Subcutaneous abdominal adipose tissue (tissue), 5 donors: ENCODE results near the gene EPB41L2.

Experiments
- H3K27ac ChIP-seq: one replicate; pipeline ENCODE4 v1.7.0; 2013; ENCODE audit warnings: low read depth, mild to moderate bottlenecking, inconsistent platforms, low read length, moderate library complexity
- H3K27me3 ChIP-seq, 5 donors: one replicate each; pipeline ENCODE4 v1.7.0; 2013; ENCODE audit warnings: low read length in 5 of 5, inconsistent platforms in 1 of 5; ENCODE audit not compliant: control insufficient read depth in 5 of 5, insufficient read depth in 4 of 5
- H3K36me3 ChIP-seq, 5 donors: one replicate each; pipeline ENCODE4 v1.7.0; 2013; ENCODE audit warnings: low read length in 5 of 5; ENCODE audit not compliant: control insufficient read depth in 5 of 5, insufficient read depth in 5 of 5
- H3K4me1 ChIP-seq, 5 donors: one replicate each; pipeline ENCODE4 v1.7.0; 2013; ENCODE audit warnings: low read length in 5 of 5, mild to moderate bottlenecking in 3 of 5, moderate library complexity in 1 of 5; ENCODE audit not compliant: control insufficient read depth in 5 of 5, insufficient read depth in 5 of 5
- H3K4me3 ChIP-seq, 5 donors: one replicate each; pipeline ENCODE4 v1.7.0; 2013; ENCODE audit warnings: low read length in 5 of 5, low read depth in 1 of 5
- H3K9ac ChIP-seq, 5 donors: one replicate each; pipeline ENCODE4 v1.7.0; 2013; ENCODE audit warnings: low read length in 5 of 5, mild to moderate bottlenecking in 4 of 5, moderate library complexity in 3 of 5
- H3K9me3 ChIP-seq, 5 donors: one replicate each; pipeline ENCODE4 v1.7.0; 2013; ENCODE audit warnings: low read length in 5 of 5; ENCODE audit not compliant: control insufficient read depth in 5 of 5
- donor health status: healthy.
- donor health status: healthy.
- donor health status: healthy.
- donor health status: healthy.
- donor health status: healthy.

EPB41L2 gene

DNA sequence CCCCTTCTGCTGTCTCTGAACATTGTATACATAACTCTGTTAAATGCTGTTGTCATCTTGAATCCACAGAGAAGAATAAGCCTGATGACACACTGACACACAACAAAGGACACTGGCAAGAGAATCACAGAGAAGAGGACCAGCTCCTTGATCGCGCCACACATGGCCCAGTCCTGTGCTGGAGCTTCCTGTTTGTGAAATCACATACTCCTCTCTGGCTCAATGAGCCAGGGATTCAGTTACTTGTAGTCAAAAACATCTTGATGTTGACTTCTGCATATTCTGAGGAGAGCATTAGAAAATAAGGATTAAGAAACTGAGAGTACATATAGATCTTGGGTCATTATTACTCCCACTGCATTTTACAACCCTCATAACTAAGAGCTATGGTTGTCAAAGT is 100.1 kb downstream of the EPB41L2 start:
- Histone ChIP-seq H3K9ac (no peak overlapping the region), H3K27ac (no peak overlapping the region), H3K9me3 (no peaks in the 10 kb centered on the region), H3K36me3 (no peaks in the 10 kb centered on the region), H3K27me3 (no peaks in the 10 kb centered on the region), H3K4me3 (no peak overlapping the region), H3K4me1 (peaks cover 2 to 48% (median 42%) of the 10 kb centered on the region in 5 donors)

GRCh38 chr6:130961148-130961547 is 101.9 kb downstream of the EPB41L2 start:
- H3K36me3 ChIP-seq, result peaks cover 0 to under 1% (median 0%) of the 10 kb centered on the region in 5 donors
- no peaks in the 10 kb centered on the region for H3K9me3 ChIP-seq
- H3K27me3 ChIP-seq, result no peaks in the 10 kb centered on the region
- H3K27ac ChIP-seq, result no peak overlapping the region
- H3K4me3 ChIP-seq, result no peak overlapping the region
- H3K9ac ChIP-seq, result no peak overlapping the region
- peaks cover 2 to 30% (median 24%) of the 10 kb centered on the region in 5 donors for H3K4me1 ChIP-seq

DNA sequence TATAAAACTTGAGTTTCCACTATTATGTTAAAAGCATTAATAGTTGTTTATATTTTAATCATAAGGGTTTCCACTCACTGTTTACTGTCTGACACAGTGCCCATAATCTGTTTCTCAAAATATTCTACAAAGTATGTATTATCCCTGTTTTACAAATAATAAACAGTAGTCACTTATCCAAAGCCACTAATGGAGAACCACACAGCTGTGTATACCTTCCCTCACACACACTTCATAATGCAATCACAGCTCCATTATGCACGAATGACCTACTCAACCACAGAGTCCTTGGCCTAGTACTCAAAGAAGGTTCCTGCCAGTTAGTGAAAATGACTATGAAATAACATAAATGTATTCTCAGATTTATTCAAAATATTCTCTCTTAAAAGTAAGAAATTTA is 103.1 kb downstream of the EPB41L2 start:
- Histone ChIP-seq H3K27ac (no peak overlapping the region), H3K36me3 (peaks cover 4 to 6% (median 5%) of the 10 kb centered on the region in 5 donors), H3K4me1 (peaks cover 1 to 19% (median 13%) of the 10 kb centered on the region in 5 donors), H3K9ac (no peak overlapping the region), H3K27me3 (no peaks in the 10 kb centered on the region), H3K4me3 (no peak overlapping the region), H3K9me3 (no peaks in the 10 kb centered on the region)

- Histone ChIP-seq H3K36me3 (peaks cover 10 to 16% (median 14%) of the 10 kb centered on the region in 5 donors), H3K9ac (no peak overlapping the region), H3K4me3 (no peak overlapping the region), H3K27me3 (no peaks in the 10 kb centered on the region), H3K9me3 (no peaks in the 10 kb centered on the region), H3K4me1 (peaks cover 0 to 12% (median 8%) of the 10 kb centered on the region in 5 donors), H3K27ac (no peak overlapping the region)
These were observed 104.6 kb downstream of the EPB41L2 start for GRCh38 chr6:130958468-130958867.

GRCh38 chr6:130955755-130956154 is 107.3 kb downstream of the EPB41L2 start:
- Histone ChIP-seq H3K9ac (no peak overlapping the region), H3K4me3 (no peak overlapping the region), H3K36me3 (peaks cover 15 to 23% (median 17%) of the 10 kb centered on the region in 5 donors), H3K9me3 (no peaks in the 10 kb centered on the region), H3K4me1 (peaks cover 0 to 8% (median 0%) of the 10 kb centered on the region in 5 donors), H3K27ac (no peak overlapping the region), H3K27me3 (no peaks in the 10 kb centered on the region)

- H3K27ac ChIP-seq, result no peak overlapping the region
- H3K36me3 ChIP-seq, result peaks cover 6 to 13% (median 10%) of the 10 kb centered on the region in 5 donors
- H3K27me3 ChIP-seq, result no peaks in the 10 kb centered on the region
- no peak overlapping the region for H3K4me3 ChIP-seq
- H3K9me3 ChIP-seq, result no peaks in the 10 kb centered on the region
- H3K9ac ChIP-seq, result no peak overlapping the region
- H3K4me1 ChIP-seq, result peaks cover 0 to 16% (median 8%) of the 10 kb centered on the region in 5 donors
These were observed 113.5 kb downstream of the EPB41L2 start for GRCh38 chr6:130949553-130949952.

DNA sequence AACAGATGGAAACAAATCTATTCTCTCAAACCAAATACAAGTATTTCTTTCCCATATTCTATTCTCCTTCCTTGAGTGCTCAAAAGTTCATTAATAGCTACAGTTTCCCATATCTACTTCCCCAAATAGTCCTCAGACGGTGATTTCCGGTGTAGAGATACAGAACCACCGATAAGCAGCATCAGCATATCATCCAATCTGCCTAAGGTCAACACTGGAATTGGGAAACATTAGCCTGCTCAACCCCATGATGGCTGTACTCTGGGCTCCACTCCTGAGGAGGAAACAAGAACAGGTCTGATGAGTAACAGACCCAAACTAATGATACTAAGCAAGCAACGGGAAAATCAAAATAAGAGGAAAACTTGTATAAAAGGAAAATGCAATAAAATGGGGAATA is 115.6 kb downstream of the EPB41L2 start:
- peaks cover 0 to 7% (median 0%) of the 10 kb centered on the region in 5 donors for H3K36me3 ChIP-seq
- H3K27me3 ChIP-seq, result no peaks in the 10 kb centered on the region
- no peaks in the 10 kb centered on the region for H3K9me3 ChIP-seq
- H3K4me1 ChIP-seq, result peaks cover 0 to 19% (median 12%) of the 10 kb centered on the region in 5 donors
- H3K27ac ChIP-seq, result no peak overlapping the region
- H3K9ac ChIP-seq, result no peak overlapping the region
- no peak overlapping the region for H3K4me3 ChIP-seq

DNA sequence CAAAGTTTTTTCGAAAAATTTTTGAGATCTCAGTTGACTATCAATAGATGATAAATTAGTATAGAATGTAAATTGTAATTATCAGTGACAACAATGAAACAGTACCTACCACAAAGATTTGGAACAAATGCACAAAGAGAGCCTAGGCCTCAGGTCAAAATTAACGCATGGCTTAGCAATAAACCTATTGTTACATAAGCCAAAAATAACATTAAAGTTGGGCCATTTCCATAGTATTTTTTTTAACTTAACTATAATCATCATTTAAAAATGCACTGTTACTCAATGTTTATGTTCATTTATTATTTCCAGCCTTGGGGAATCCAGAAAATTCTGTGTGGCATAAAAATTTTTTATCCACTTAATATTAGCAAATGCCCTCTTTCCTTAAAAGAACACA is 117.0 kb downstream of the EPB41L2 start:
- H3K27ac ChIP-seq, result no peak overlapping the region
- no peaks in the 10 kb centered on the region for H3K9me3 ChIP-seq
- H3K27me3 ChIP-seq, result no peaks in the 10 kb centered on the region
- H3K9ac ChIP-seq, result no peak overlapping the region
- H3K36me3 ChIP-seq, result no peaks in the 10 kb centered on the region
- H3K4me3 ChIP-seq, result no peak overlapping the region
- H3K4me1 ChIP-seq, result peaks cover 0 to 19% (median 12%) of the 10 kb centered on the region in 5 donors

- Histone ChIP-seq H3K4me3 (no peak overlapping the region), H3K9me3 (no peaks in the 10 kb centered on the region), H3K9ac (no peak overlapping the region), H3K27ac (no peak overlapping the region), H3K36me3 (no peaks in the 10 kb centered on the region), H3K4me1 (peaks cover 0 to 19% (median 12%) of the 10 kb centered on the region in 5 donors), H3K27me3 (no peaks in the 10 kb centered on the region)
These were observed 117.6 kb downstream of the EPB41L2 start for GRCh38 chr6:130945401-130945919.

DNA sequence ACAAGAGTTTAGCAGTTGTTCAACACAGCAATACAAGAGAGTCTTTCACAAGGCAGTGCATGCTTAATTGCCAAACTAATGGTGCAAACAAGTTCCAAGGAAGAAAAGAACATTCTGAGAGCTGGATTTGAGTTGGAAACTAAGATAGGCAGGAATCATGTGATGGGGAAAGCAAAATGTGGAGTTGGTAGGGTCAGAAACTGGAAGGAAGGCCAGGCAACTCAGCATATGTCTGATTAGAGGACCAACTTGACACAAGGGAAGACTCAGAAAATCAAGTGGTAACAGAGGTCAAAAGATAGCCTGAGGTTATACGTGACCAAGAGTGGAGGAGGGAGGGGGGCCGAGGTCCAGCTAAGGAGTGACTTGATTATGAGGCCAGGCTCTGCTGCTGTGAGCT is 118.6 kb downstream of the EPB41L2 start:
- H3K4me1 ChIP-seq, result peaks cover 0 to 19% (median 12%) of the 10 kb centered on the region in 5 donors
- H3K9ac ChIP-seq, result no peak overlapping the region
- no peaks in the 10 kb centered on the region for H3K36me3 ChIP-seq
- H3K27ac ChIP-seq, result no peak overlapping the region
- H3K4me3 ChIP-seq, result no peak overlapping the region
- no peaks in the 10 kb centered on the region for H3K27me3 ChIP-seq
- H3K9me3 ChIP-seq, result no peaks in the 10 kb centered on the region
